H9 (cell line): ENCODE data around the gene IPO11. TPM values are rescaled to one million over a fixed set of nuclear protein-coding genes. Genes with fewer than 3 reads are reported as not detected.

ENCODE experiments used
- DNase-seq: peaks from one replicate; pipeline ENCODE4 v3.0.0-alpha.2; 2017
- H2AFZ ChIP-seq: one replicate; pipeline ENCODE4 v1.6.1; 2013; ENCODE audit warnings: mild to moderate bottlenecking, low read length, control low read depth, moderate library complexity
- H2AK5ac ChIP-seq: 2 replicates; pipeline ENCODE4 v1.6.1; 2013; ENCODE audit warnings: low read length, control low read depth, mixed read lengths; ENCODE audit not compliant: insufficient read length
- H2BK120ac ChIP-seq: one replicate; pipeline ENCODE4 v1.6.1; 2013; ENCODE audit warnings: low read depth, mild to moderate bottlenecking, low read length, control low read depth, inconsistent platforms; ENCODE audit not compliant: poor library complexity, severe bottlenecking
- H2BK12ac ChIP-seq: 2 replicates; pipeline ENCODE4 v1.6.1; 2013; ENCODE audit warnings: low read length, control low read depth, mixed read lengths, low read depth; ENCODE audit not compliant: insufficient read length
- H2BK15ac ChIP-seq: 2 replicates; pipeline ENCODE4 v1.6.1; 2013; ENCODE audit warnings: low read depth, low read length, control low read depth
- H2BK20ac ChIP-seq: one replicate; pipeline ENCODE4 v1.6.1; 2013; ENCODE audit warnings: low read depth, mild to moderate bottlenecking, low read length, control low read depth, inconsistent platforms; ENCODE audit not compliant: poor library complexity, severe bottlenecking
- H2BK5ac ChIP-seq: 2 replicates; pipeline ENCODE4 v1.6.1; 2013; ENCODE audit warnings: low read length, control low read depth, mixed read lengths; ENCODE audit not compliant: insufficient read length
- H3K14ac ChIP-seq: 2 replicates; pipeline ENCODE4 v1.6.1; 2013; ENCODE audit warnings: low read length, control low read depth; ENCODE audit not compliant: insufficient read depth
- H3K18ac ChIP-seq: 2 replicates; pipeline ENCODE4 v1.6.1; 2013; ENCODE audit warnings: low read depth, mild to moderate bottlenecking, mixed read lengths, low read length, control low read depth; ENCODE audit not compliant: insufficient read length
- H3K23ac ChIP-seq: 2 replicates; pipeline ENCODE4 v1.6.1; 2013; ENCODE audit warnings: low read length, control low read depth, mixed read lengths, low read depth; ENCODE audit not compliant: insufficient read length
- H3K23me2 ChIP-seq: 2 replicates; pipeline ENCODE4 v1.6.1; 2013; ENCODE audit warnings: low read depth, mild to moderate bottlenecking, mixed read lengths, low read length, control low read depth; ENCODE audit not compliant: insufficient read length, poor library complexity, severe bottlenecking
- H3K27ac ChIP-seq: 2 replicates; pipeline ENCODE4 v1.5.1; 2013; ENCODE audit warnings: low read length, control low read depth, mixed read lengths, low read depth; ENCODE audit not compliant: insufficient read length
- H3K27me3 ChIP-seq: 2 replicates; pipeline ENCODE4 v1.6.1; 2013; ENCODE audit warnings: low read length, control low read depth, inconsistent platforms; ENCODE audit not compliant: insufficient read depth
- H3K4ac ChIP-seq: 2 replicates; pipeline ENCODE4 v1.6.1; 2013; ENCODE audit warnings: low read depth, mild to moderate bottlenecking, control low read depth, inconsistent platforms, low read length, moderate library complexity
- H3K4me1 ChIP-seq: 2 replicates; pipeline ENCODE4 v1.6.1; 2013; ENCODE audit warnings: low read length, control low read depth, inconsistent platforms; ENCODE audit not compliant: insufficient read depth
- H3K4me2 ChIP-seq: 2 replicates; pipeline ENCODE4 v1.6.1; 2013; ENCODE audit warnings: low read length, control low read depth, mixed read lengths; ENCODE audit not compliant: insufficient read length, insufficient read depth
- H3K56ac ChIP-seq: 2 replicates; pipeline ENCODE4 v1.6.1; 2013; ENCODE audit warnings: low read depth, mild to moderate bottlenecking, mixed read lengths, low read length, control low read depth; ENCODE audit not compliant: insufficient read length
- H3K79me1 ChIP-seq: 2 replicates; pipeline ENCODE4 v1.6.1; 2013; ENCODE audit warnings: low read depth, mild to moderate bottlenecking, moderate library complexity, low read length, control low read depth, inconsistent platforms; ENCODE audit not compliant: insufficient read depth, poor library complexity, severe bottlenecking
- H3K79me2 ChIP-seq: 2 replicates; pipeline ENCODE4 v1.6.1; 2013; ENCODE audit warnings: low read length, control low read depth, inconsistent platforms; ENCODE audit not compliant: insufficient read depth
- H3K9ac ChIP-seq: 2 replicates; pipeline ENCODE4 v1.6.1; 2013; ENCODE audit warnings: low read length, control low read depth, mixed read lengths; ENCODE audit not compliant: insufficient read length; ENCODE audit errors: extremely low read depth
- H3K9me3 ChIP-seq: one replicate; pipeline ENCODE4 v1.6.1; 2013; ENCODE audit warnings: low read depth, low read length, inconsistent platforms; ENCODE audit not compliant: control insufficient read depth
- H3T11ph ChIP-seq: one replicate; pipeline ENCODE4 v1.6.1; 2013; ENCODE audit warnings: mild to moderate bottlenecking, low read length, control low read depth, inconsistent platforms
- H4K20me1 ChIP-seq: one replicate; pipeline ENCODE4 v1.6.1; 2013; ENCODE audit not compliant: control insufficient read depth, insufficient read length, insufficient read depth
- H4K5ac ChIP-seq: 2 replicates; pipeline ENCODE4 v1.6.1; 2013; ENCODE audit warnings: low read depth, mild to moderate bottlenecking, mixed read lengths, low read length, control low read depth; ENCODE audit not compliant: insufficient read length
- H4K8ac ChIP-seq: replicated peaks from 2 replicates; pipeline ENCODE4 v1.6.1; 2013; ENCODE audit warnings: low read length, control low read depth, mixed read lengths, low read depth; ENCODE audit not compliant: insufficient read length
- H4K91ac ChIP-seq: 2 replicates; pipeline ENCODE4 v1.6.1; 2013; ENCODE audit warnings: low read depth, mild to moderate bottlenecking, moderate library complexity, mixed read lengths, low read length, control low read depth; ENCODE audit not compliant: insufficient read length
- H3K27ac Mint-ChIP-seq, 3 experiments: 2 replicates in 2 of 3; 3 replicates in 1 of 3; pipeline ENCODE4 v1.8.0; 2020 to 2021; ENCODE audit warnings: mixed read lengths in 3 of 3, mild to moderate bottlenecking in 1 of 3, moderate library complexity in 1 of 3
- H3K27me3 Mint-ChIP-seq: 2 replicates; pipeline ENCODE4 v1.8.0; 2021; ENCODE audit warnings: low read depth, mild to moderate bottlenecking, moderate library complexity, mixed read lengths
- H3K36me3 Mint-ChIP-seq, 3 experiments: 2 replicates in 2 of 3; 3 replicates in 1 of 3; pipeline ENCODE4 v1.8.0; 2020 to 2021; ENCODE audit warnings: low read depth in 3 of 3, mixed read lengths in 3 of 3; ENCODE audit not compliant: insufficient read depth in 1 of 3
- H3K4me1 Mint-ChIP-seq, 2 experiments: 2 replicates each; pipeline ENCODE4 v1.8.0; 2020; ENCODE audit warnings: mixed read lengths in 2 of 2
- H3K4me3 Mint-ChIP-seq, 2 experiments: 2 replicates in 1 of 2; 3 replicates in 1 of 2; pipeline ENCODE4 v1.8.0; 2020 to 2021; ENCODE audit warnings: mild to moderate bottlenecking in 2 of 2, mixed read lengths in 2 of 2, moderate library complexity in 1 of 2
- H3K9me3 Mint-ChIP-seq, 2 experiments: 2 replicates in 1 of 2; 3 replicates in 1 of 2; pipeline ENCODE4 v1.8.0; 2020; ENCODE audit warnings: mild to moderate bottlenecking in 2 of 2, mixed read lengths in 2 of 2, moderate library complexity in 1 of 2
- total RNA-seq: library from RNA; stranded (reverse); gene quantifications from 2 replicates; pipeline ENCODE4 v1.2.1, GENCODE V29; 2021
- TF ChIP-seq, protein P1 (sequence below): fragments of 200-600 bp; sonication (generic); conservative IDR thresholded peaks from 3 replicates; pipeline ENCODE4 v1.8.0; 2021; ENCODE audit warnings: antibody characterized with exemption, mild to moderate bottlenecking

The IPO11 gene
- total RNA-seq, 1 experiment from 2014 or later: 63.0 TPM

DNA sequence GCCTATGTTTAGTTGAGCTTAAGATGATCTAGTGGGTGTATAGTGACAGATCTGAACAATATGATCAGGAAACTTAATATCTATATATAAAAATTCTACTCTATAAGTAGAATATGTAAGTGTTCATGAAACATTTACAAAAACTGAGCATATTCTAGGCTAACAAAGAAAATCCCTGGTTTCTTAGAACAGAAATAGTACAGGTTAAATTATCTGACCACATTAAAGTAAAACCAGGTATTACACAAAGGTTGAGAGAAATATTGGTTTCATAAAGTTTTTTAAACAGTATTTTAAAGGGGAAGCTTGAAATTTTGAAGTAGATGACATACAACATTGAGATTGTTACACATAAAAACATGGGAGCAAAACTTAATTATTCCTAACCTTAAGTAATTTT, 205.4 kb downstream of the IPO11 start:
- Mint-ChIP-seq H3K36me3 (peaks cover 24 to 30% (median 24%) of the 10 kb centered on the region in 3 experiments), H3K4me3 (no peak overlapping the region)
- H3K79me2 ChIP-seq: no peaks in the 10 kb centered on the region

More for the DNA sequence above, 205.4 kb downstream of the IPO11 start:
- TF ChIP-seq, protein P1, sequence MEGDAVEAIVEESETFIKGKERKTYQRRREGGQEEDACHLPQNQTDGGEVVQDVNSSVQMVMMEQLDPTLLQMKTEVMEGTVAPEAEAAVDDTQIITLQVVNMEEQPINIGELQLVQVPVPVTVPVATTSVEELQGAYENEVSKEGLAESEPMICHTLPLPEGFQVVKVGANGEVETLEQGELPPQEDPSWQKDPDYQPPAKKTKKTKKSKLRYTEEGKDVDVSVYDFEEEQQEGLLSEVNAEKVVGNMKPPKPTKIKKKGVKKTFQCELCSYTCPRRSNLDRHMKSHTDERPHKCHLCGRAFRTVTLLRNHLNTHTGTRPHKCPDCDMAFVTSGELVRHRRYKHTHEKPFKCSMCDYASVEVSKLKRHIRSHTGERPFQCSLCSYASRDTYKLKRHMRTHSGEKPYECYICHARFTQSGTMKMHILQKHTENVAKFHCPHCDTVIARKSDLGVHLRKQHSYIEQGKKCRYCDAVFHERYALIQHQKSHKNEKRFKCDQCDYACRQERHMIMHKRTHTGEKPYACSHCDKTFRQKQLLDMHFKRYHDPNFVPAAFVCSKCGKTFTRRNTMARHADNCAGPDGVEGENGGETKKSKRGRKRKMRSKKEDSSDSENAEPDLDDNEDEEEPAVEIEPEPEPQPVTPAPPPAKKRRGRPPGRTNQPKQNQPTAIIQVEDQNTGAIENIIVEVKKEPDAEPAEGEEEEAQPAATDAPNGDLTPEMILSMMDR: no peak
- H2BK20ac ChIP-seq: no peak overlapping the region
- H3K4me1 ChIP-seq: peaks cover 5% of the 10 kb centered on the region; the same call in 1 of the 2 replicates
- H2AFZ ChIP-seq: no peak overlapping the region
- no peaks in the 10 kb centered on the region for H3K23me2 ChIP-seq
- H4K8ac ChIP-seq: no peak overlapping the region
- H4K5ac ChIP-seq: no peak overlapping the region
- Mint-ChIP-seq H3K27me3 (no peaks in the 10 kb centered on the region), H3K4me1 (peaks cover 27 to 35% of the 10 kb centered on the region in 2 experiments), H3K27ac (no peak overlapping the region), H3K9me3 (peaks cover 0 to 1% of the 10 kb centered on the region in 2 experiments; a peak in 4 of 5 replicates)
- no peak overlapping the region for H2BK5ac ChIP-seq
- no peak overlapping the region for H3K23ac ChIP-seq
- no peaks in the 10 kb centered on the region for H3K79me1 ChIP-seq
- DNase-seq: no peak
- no peak overlapping the region for H3K14ac ChIP-seq
- no peak overlapping the region for H3K56ac ChIP-seq
- H3K4me2 ChIP-seq: no peak overlapping the region
- H3K9me3 ChIP-seq: no peaks in the 10 kb centered on the region
- H2AK5ac ChIP-seq: no peak overlapping the region
- no peak overlapping the region for H3K27ac ChIP-seq
- H2BK120ac ChIP-seq: no peak overlapping the region
- no peak overlapping the region for H2BK15ac ChIP-seq
- no peak overlapping the region for H4K91ac ChIP-seq
- no peak overlapping the region for H2BK12ac ChIP-seq
- no peaks in the 10 kb centered on the region for H3K27me3 ChIP-seq
- no peaks in the 10 kb centered on the region for H4K20me1 ChIP-seq
- no peak overlapping the region for H3K4ac ChIP-seq
- no peak overlapping the region for H3T11ph ChIP-seq
- H3K9ac ChIP-seq: no peak overlapping the region
- no peak overlapping the region for H3K18ac ChIP-seq
